ENCODE data around the gene FCGR3A.

FCGR3A gene

DNA sequence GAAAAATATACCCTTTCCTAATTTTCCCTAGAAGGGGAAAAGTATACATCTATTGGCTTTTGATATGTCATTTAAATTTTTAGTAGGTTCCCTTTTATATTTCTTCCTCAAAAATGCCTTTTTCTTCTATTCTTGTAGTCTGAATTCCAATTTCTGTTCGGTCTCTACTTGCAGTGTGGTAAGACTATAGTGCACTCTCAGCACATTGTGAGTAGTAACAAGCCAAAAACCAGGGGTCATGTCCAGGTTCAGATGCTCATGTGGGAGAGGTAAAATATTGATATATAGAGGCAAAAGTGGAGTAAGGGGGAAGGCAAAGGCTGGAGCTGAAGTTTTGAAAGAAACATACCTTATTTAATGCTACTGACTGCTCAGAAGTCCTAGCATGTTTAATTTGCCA is 48.4 kb downstream of the FCGR3A start:
- no peak for DNase-seq (ENCODE audit: low read depth)

DNA sequence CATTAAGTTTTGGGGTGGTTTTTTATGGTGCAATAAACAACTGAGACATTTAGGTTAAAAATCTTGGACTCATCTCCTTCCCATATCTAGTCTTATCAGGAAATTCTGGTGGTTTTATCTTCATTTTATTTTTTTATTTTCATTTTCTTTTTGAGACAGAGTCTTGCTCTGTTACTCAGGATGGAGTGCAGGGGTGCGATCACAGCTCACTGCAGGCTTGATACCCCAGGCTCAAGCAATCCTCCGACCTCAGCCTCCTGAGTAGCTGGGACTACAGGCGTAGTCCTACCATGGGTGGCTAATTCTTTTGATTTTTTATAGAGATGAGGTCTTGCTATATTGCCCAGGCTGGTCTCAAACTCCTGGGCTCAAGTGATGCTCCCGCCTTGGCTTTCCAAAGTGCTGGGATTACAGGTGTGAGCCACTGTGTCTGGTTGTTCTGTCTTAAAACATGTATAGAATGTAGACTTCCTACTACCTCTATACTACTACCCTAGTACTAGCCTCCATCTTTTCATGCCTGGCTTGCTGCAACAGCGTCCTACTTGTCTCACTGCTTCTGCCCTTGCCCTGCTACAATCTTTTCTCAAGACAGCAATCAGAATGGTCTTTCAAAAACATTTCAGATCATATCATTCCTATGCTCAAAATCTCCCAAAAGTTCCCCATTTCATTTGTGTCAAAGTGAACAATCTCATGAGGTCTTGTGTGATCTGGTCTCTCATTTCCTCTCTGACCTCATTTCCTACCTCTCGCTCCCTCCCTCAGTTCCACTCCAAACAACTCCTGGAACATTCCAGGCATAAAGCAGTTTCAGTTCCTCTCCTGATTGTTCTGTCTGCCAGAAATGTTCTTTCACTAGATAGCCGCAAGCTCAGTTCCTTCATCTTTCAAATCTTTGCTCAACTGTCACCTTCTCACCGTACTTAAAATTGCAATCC is 50.2 kb downstream of the FCGR3A start:
- DNase-seq (ENCODE audit: low read depth): no peak

DNA sequence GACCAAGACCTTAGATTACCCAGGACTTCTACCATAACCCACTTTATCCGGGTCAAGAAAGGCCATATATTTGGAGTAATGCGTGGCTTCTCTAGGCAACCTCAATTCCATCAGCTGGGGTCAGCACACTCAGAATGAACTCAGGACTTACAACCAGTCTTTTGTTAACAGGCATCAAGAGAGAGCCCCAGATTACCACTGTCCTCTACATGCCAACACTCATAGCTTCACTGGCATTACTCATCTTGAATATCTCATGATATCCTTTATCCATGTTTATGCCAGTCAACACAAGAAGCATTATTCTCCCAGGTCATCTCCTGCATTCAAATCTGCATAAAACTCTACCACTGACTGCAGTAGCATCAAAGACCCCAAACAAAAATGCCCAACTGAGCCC is 51.0 kb downstream of the FCGR3A start:
- DNase-seq (ENCODE audit: low read depth): no peak

GRCh38 chr1:161497961-161498360 is 51.7 kb downstream of the FCGR3A start:
- no peak for DNase-seq (ENCODE audit: low read depth)

GRCh38 chr1:161495490-161495889 is 54.1 kb downstream of the FCGR3A start:
- no peak for DNase-seq (ENCODE audit: low read depth)

DNA sequence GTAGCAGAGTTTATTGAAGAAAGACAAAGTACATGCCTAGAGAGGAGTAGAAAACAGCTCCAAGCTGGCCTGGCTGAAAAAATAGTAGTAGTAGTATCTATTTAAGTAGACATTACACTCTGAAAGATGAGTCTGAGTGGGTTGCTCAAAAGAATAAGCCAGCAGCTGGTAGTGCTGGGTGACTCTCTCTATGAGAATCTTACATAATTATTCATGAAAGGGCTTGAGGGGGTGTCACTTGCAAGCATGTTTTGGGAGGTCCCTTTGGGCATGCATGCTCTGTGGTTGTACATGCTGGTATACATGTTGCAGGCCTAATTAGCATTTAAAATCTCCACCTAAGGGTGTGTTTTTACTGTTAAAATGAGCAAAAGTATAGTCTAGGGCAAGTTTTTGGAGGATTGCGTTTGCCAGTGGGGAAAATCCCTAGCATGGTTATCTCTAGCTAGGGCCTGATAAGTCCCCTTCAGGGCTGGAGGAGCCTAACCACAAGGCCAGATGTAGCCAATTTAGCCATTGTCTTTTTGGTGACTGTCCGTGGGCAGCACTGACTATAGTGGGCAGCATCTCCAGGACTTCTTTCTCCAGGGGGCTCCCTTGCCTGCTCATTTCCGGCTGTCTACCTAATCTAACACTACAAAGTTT is 55.4 kb downstream of the FCGR3A start:
- no peak for DNase-seq (ENCODE audit: low read depth)

GRCh38 chr1:161492827-161493226 is 56.8 kb downstream of the FCGR3A start:
- no peak for DNase-seq (ENCODE audit: low read depth)
